SK-N-MC (cell line): Measurements from ENCODE around the gene FDX1.

Experiments
- EZH2 ChIP-seq: fragments of 200-600 bp; sonication (generic); IDR thresholded peaks from one replicate; pipeline ENCODE4 v1.6.1; 2017; ENCODE audit warnings: antibody characterized with exemption
- POLR2AphosphoS5 ChIP-seq: IDR thresholded peaks from 2 replicates; pipeline ENCODE4 v1.6.1; 2012; ENCODE audit warnings: mild to moderate bottlenecking, low read depth, low read length, borderline replicate concordance

GRCh38 chr11:110507328-110507727 is 77.6 kb downstream of the FDX1 start:
- TF ChIP-seq POLR2AphosphoS5, result no peak
- no peak for TF ChIP-seq EZH2
